Astrocyte (in vitro differentiated cells and primary cell): ENCODE results near the gene DOCK6. TPM values are rescaled to one million over a fixed set of nuclear protein-coding genes. Genes with fewer than 3 reads are reported as not detected.

Experiments
- DNase-seq: peaks from one replicate; pipeline ENCODE4 v3.0.0-alpha.2; 2010; ENCODE audit warnings: low read depth
- FAIRE-seq: peaks from 2 replicates; lab custom pipeline; 2011; peaks lifted over from hg19 to GRCh38; lab: Jason Lieb, UNC
- H2AFZ ChIP-seq: 2 replicates; pipeline ENCODE4 v1.6.0; 2012; ENCODE audit warnings: low read depth, low read length, inconsistent platforms
- H3K27ac ChIP-seq: 2 replicates; pipeline ENCODE4 v1.5.1; 2011; ENCODE audit warnings: low read depth, low read length, inconsistent platforms
- H3K27me3 ChIP-seq: 2 replicates; pipeline ENCODE4 v1.6.0; 2011; ENCODE audit warnings: low read length, inconsistent platforms; ENCODE audit not compliant: insufficient read depth
- H3K36me3 ChIP-seq: 2 replicates; pipeline ENCODE4 v1.5.1; 2011; ENCODE audit warnings: low read length, inconsistent platforms; ENCODE audit not compliant: insufficient read depth
- H3K4me1 ChIP-seq: 2 replicates; pipeline ENCODE4 v1.5.1; 2011; ENCODE audit warnings: low read length, inconsistent platforms; ENCODE audit not compliant: insufficient read depth
- H3K4me2 ChIP-seq: 2 replicates; pipeline ENCODE4 v1.6.0; 2012; ENCODE audit warnings: low read length, inconsistent platforms
- H3K4me3 ChIP-seq: 2 replicates; pipeline ENCODE4 v1.5.1; 2011; ENCODE audit warnings: low read depth, mild to moderate bottlenecking, low read length, inconsistent platforms; ENCODE audit not compliant: insufficient read depth
- H3K79me2 ChIP-seq: 2 replicates; pipeline ENCODE4 v1.6.0; 2012; ENCODE audit warnings: mild to moderate bottlenecking, low read length, inconsistent platforms; ENCODE audit not compliant: insufficient read depth
- H3K9ac ChIP-seq: 2 replicates; pipeline ENCODE4 v1.6.0; 2012; ENCODE audit warnings: mild to moderate bottlenecking, low read length, inconsistent platforms
- H3K9me3 ChIP-seq: 2 replicates; pipeline ENCODE4 v1.5.1; 2012; ENCODE audit warnings: low read depth, mild to moderate bottlenecking, low read length, inconsistent platforms; ENCODE audit not compliant: insufficient read depth
- H4K20me1 ChIP-seq: 2 replicates; pipeline ENCODE4 v1.6.0; 2012; ENCODE audit warnings: low read length, inconsistent platforms; ENCODE audit not compliant: insufficient read depth
- H3K27ac Mint-ChIP-seq: one replicate; pipeline ENCODE4 v1.8.0; 2021; ENCODE audit warnings: mild to moderate bottlenecking, mixed read lengths; ENCODE audit not compliant: unreplicated experiment
- H3K27me3 Mint-ChIP-seq: one replicate; pipeline ENCODE4 v1.8.0; 2021; ENCODE audit warnings: low read depth, mixed read lengths; ENCODE audit not compliant: unreplicated experiment
- H3K36me3 Mint-ChIP-seq: one replicate; pipeline ENCODE4 v1.8.0; 2021; ENCODE audit warnings: low read depth, mixed read lengths; ENCODE audit not compliant: unreplicated experiment
- H3K4me1 Mint-ChIP-seq: one replicate; pipeline ENCODE4 v1.8.0; 2021; ENCODE audit warnings: low read depth, mixed read lengths; ENCODE audit not compliant: unreplicated experiment
- H3K4me3 Mint-ChIP-seq: one replicate; pipeline ENCODE4 v1.8.0; 2021; ENCODE audit warnings: mild to moderate bottlenecking, moderate library complexity, mixed read lengths; ENCODE audit not compliant: unreplicated experiment
- H3K9me3 Mint-ChIP-seq: one replicate; pipeline ENCODE4 v1.8.0; 2021; ENCODE audit warnings: mild to moderate bottlenecking, mixed read lengths; ENCODE audit not compliant: unreplicated experiment
- EZH2 ChIP-seq: IDR thresholded peaks from 2 replicates; pipeline ENCODE4 v1.6.1; 2012; ENCODE audit warnings: mild to moderate bottlenecking, low read length, inconsistent platforms; ENCODE audit not compliant: insufficient read depth
- total RNA-seq: library from RNA; stranded (reverse); gene quantifications from 2 replicates; pipeline ENCODE4 v1.2.1, GENCODE V29; 2021
- TF ChIP-seq, protein P1 (sequence below): IDR thresholded peaks from 2 replicates; pipeline ENCODE4 v1.5.1; 2011; ENCODE audit warnings: low read depth, mild to moderate bottlenecking, inconsistent platforms, low read length, moderate library complexity; ENCODE audit not compliant: insufficient read depth

DOCK6 gene
- total RNA-seq, 1 donor from 2014 or later = 38.3 TPM

DNA sequence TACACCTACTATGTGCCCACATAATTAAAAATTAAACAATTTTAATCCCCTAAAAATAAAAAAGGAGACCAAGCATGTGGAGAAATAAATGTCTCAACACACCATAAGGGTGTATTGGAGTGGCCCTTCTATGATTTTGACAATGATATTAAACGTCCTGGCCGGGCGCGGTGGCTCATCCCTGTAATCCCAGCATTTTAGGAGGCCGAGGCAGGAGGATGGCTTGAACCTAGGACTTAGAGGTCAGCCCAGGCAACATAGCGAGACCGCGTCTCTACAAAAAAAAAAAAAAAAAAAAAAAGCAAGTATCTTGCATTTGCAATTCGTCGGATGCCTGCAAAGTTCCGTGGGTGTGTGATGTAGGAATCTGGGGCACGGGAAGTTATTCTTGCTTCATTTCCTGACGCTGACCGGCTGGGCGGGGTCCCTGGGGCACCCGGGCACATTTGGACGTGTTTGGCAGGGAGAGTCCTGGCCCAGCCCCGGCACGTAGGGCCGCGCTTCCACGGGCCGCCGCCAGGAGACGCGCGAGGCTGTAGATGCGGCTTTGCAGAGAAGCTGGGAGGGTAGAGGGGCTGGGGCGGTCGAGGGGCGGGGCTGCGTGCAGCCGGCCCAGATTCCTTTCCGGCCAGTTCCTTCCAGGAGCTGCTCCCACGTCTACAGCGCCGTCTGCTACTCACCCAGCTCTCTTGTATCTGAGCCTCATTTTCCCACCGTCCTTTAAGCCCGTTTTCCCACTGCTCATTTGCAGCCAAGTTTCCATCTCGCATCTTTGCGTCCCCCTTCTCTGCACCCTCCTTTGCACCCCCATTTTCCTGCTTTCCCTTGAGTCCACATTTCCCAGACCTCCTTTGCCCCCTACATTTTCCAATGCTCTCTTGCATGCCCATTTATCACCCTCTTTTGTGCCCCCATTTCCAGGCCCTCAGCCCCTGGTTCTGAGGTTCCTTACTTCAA is 31.4 kb upstream of the DOCK6 start:
- no peaks in the 10 kb centered on the region for H3K4me1 Mint-ChIP-seq
- H3K9me3 Mint-ChIP-seq = no peaks in the 10 kb centered on the region
- Histone ChIP-seq H3K79me2 (no peaks in the 10 kb centered on the region), H3K9ac (peak overlapping the region; percentile 49), H2AFZ (peak overlapping the region; percentile 81), H3K27me3 (peaks cover 4% of the 10 kb centered on the region), H3K4me2 (peak overlapping the region; percentile 85), H4K20me1 (no peaks in the 10 kb centered on the region), H3K9me3 (no peaks in the 10 kb centered on the region), H3K27ac (no peak overlapping the region), H3K4me1 (peaks cover 2% of the 10 kb centered on the region), H3K36me3 (no peaks in the 10 kb centered on the region), H3K4me3 (peak overlapping the region; percentile 8)
- H3K27ac Mint-ChIP-seq = peak overlapping the region; percentile 34
- peak; percentile 45 for FAIRE-seq
- TF ChIP-seq EZH2 = no peak
- TF ChIP-seq, protein P1, sequence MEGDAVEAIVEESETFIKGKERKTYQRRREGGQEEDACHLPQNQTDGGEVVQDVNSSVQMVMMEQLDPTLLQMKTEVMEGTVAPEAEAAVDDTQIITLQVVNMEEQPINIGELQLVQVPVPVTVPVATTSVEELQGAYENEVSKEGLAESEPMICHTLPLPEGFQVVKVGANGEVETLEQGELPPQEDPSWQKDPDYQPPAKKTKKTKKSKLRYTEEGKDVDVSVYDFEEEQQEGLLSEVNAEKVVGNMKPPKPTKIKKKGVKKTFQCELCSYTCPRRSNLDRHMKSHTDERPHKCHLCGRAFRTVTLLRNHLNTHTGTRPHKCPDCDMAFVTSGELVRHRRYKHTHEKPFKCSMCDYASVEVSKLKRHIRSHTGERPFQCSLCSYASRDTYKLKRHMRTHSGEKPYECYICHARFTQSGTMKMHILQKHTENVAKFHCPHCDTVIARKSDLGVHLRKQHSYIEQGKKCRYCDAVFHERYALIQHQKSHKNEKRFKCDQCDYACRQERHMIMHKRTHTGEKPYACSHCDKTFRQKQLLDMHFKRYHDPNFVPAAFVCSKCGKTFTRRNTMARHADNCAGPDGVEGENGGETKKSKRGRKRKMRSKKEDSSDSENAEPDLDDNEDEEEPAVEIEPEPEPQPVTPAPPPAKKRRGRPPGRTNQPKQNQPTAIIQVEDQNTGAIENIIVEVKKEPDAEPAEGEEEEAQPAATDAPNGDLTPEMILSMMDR = peak; percentile 70
- peaks cover 2% of the 10 kb centered on the region for H3K27me3 Mint-ChIP-seq
- H3K4me3 Mint-ChIP-seq = peak overlapping the region; percentile 50
- H3K36me3 Mint-ChIP-seq = no peaks in the 10 kb centered on the region
- DNase-seq = peak; percentile 76

DNA sequence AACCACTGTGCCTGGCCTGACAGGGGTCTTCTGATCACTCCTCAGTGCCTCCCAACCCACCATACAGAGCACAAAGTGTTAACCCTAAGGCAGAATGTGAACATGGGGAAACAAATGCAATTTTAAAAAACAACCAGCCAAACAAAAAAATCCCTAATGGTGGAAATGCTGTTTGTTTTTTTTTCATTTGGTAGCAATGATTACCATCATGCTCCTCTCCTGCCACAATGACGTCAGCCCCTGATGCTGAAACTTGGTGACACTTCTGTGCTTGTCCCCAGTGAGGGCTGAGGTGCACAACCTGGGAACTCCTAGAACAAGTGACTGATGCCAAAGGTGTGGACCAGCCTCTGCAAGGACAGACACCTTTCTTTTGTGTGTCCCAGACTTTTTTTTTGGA is 29.7 kb upstream of the DOCK6 start:
- Mint-ChIP-seq H3K4me3 (no peak overlapping the region), H3K27me3 (peaks cover 2% of the 10 kb centered on the region), H3K4me1 (no peaks in the 10 kb centered on the region), H3K27ac (no peak overlapping the region), H3K36me3 (no peaks in the 10 kb centered on the region), H3K9me3 (no peaks in the 10 kb centered on the region)
- no peaks in the 10 kb centered on the region for H3K9me3 ChIP-seq
- TF ChIP-seq EZH2 = no peak
- TF ChIP-seq, protein P1 = no peak
- H3K4me2 ChIP-seq = no peak overlapping the region
- H3K4me1 ChIP-seq = peaks cover 2% of the 10 kb centered on the region
- H3K27me3 ChIP-seq = no peaks in the 10 kb centered on the region
- DNase-seq (no peak), FAIRE-seq (no peak)
- no peaks in the 10 kb centered on the region for H3K36me3 ChIP-seq
- no peak overlapping the region for H3K27ac ChIP-seq
- no peak overlapping the region for H3K9ac ChIP-seq
- no peaks in the 10 kb centered on the region for H3K79me2 ChIP-seq
- H4K20me1 ChIP-seq = no peaks in the 10 kb centered on the region
- no peak overlapping the region for H2AFZ ChIP-seq
- no peak overlapping the region for H3K4me3 ChIP-seq

DNA sequence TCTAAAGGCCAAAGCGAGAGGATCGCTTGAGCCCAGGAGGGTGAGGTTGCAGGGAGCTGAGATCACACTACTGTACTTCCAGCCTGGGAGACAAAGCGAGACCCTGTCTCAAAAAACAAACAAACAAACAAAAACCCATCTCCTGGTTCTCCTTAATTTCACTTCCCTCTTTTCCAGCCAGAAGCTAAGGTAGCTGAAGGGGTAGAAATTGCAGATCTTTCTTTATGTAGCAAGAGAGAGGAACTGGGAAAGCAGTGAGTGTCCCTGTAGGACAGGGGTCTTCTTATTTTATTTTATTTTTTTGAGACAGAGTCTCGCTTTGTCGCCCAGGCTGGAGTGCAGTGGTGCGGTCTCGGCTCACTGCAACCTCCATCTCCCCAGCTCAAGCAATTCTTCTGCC is 29.1 kb upstream of the DOCK6 start:
- Mint-ChIP-seq H3K27me3 (peaks cover 2% of the 10 kb centered on the region), H3K27ac (no peak overlapping the region), H3K4me1 (no peaks in the 10 kb centered on the region), H3K4me3 (no peak overlapping the region), H3K36me3 (no peaks in the 10 kb centered on the region), H3K9me3 (no peaks in the 10 kb centered on the region)
- H3K27ac ChIP-seq = no peak overlapping the region
- peaks cover 7% of the 10 kb centered on the region for H3K4me1 ChIP-seq
- H4K20me1 ChIP-seq = no peaks in the 10 kb centered on the region
- no peak overlapping the region for H3K4me3 ChIP-seq
- H3K9me3 ChIP-seq = no peaks in the 10 kb centered on the region
- no peak for TF ChIP-seq EZH2
- TF ChIP-seq, protein P1 = no peak
- FAIRE-seq (no peak), DNase-seq (no peak)
- no peaks in the 10 kb centered on the region for H3K79me2 ChIP-seq
- H3K4me2 ChIP-seq = no peak overlapping the region
- no peaks in the 10 kb centered on the region for H3K27me3 ChIP-seq
- no peak overlapping the region for H2AFZ ChIP-seq
- H3K36me3 ChIP-seq = no peaks in the 10 kb centered on the region
- no peak overlapping the region for H3K9ac ChIP-seq
